Central memory CD4-positive, alpha-beta T cell (primary cell): Measurements from ENCODE around the gene INMT.

Source experiments
- DNase-seq: peaks from one replicate; pipeline ENCODE4 v3.0.0; 2022

INMT gene

DNA sequence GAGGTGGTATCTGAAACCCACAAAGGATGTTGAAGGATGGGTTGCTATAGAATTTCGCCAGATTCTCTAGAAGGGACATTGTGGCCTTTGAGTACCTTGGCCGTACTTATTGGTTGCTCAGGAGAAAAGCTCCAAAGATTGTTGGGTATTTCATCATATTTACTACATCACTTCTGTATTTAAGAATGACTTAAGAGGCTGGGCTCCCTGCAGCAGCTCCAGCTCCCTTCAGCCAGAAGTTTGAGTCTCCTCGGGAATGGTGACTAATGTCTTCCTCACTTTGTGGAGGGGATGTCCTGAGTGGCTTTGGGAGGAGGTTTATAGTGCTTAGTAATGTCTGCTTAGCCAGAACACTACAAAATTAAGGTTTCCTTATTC lies 37.4 kb downstream of the INMT start:
- DNase-seq, result no peak

DNA sequence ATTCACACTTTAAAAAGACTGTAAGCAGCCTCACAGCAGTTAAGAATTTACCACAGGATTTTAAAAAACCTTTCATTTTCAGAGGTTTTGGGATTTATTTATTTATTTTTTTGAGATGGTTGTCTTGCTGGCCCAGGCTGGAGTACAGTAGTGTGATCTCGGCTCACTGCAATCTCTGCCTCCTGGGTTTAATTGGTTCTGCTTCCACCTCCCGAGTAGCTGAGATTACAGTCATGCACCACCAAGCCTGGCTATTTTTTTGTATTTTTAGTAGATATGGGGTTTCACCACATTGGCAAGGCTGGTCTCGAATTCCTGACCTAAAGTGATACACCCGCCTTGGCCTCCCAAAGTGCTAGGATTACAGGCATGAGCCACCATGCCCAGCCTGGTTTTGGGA lies 38.4 kb downstream of the INMT start:
- DNase-seq, result no peak

DNA sequence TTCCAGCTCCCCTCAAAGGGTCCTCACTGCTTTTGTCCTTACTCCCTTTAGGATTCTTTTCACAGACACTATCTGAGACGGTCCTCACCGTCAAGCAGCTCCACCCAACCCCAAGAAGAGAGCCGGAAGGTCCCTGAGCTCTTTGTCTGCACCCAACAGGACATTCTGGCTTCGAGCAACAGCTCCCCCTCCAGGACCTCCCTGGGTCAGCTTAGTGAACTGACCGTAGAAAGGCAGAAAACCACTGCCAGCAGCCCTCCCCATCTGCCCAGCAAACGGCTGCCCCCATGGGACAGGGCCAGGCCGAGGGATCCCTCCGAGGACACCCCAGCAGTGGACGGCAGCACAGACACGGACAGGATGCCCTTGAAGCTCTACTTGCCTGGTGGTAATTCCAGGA lies 39.2 kb downstream of the INMT start:
- DNase-seq, result no peak

DNA sequence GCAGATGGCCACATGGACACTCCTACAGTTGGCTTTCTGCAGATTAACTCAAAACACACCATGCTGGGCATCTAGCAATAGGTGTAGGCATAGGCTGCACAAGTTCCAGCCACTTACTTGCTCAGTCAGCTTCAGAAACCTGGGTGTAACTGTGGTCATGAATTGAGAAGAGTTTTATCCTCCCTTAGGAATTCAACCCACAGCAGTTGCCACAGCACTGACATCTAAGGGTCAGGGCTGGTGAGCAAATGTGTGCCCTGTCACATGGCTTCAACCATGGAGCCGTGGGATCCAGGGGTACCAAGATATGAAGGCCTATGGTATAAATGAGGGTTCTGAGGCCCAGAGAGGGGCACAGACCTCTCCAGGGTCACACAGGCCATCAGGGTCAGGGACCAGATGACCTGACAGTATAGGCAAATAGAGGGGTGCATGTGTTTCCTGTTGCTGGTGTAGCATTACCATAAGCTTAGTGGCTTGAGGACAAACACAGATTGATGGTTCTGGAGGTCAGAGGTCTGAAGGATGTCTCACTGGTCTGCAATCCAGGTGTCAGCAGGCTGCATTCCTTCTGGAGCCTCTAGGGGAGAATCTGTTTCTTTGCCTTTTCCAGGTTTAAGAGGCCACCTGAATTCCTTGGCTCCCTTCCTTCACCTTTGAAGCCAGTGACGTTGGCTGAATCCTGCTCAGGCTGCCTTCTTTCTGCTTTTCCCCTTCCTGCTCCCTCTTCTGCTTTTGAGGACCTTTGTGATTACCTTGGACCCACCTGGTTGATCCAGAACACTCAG lies 43.4 kb downstream of the INMT start:
- DNase-seq, result no peak

DNA sequence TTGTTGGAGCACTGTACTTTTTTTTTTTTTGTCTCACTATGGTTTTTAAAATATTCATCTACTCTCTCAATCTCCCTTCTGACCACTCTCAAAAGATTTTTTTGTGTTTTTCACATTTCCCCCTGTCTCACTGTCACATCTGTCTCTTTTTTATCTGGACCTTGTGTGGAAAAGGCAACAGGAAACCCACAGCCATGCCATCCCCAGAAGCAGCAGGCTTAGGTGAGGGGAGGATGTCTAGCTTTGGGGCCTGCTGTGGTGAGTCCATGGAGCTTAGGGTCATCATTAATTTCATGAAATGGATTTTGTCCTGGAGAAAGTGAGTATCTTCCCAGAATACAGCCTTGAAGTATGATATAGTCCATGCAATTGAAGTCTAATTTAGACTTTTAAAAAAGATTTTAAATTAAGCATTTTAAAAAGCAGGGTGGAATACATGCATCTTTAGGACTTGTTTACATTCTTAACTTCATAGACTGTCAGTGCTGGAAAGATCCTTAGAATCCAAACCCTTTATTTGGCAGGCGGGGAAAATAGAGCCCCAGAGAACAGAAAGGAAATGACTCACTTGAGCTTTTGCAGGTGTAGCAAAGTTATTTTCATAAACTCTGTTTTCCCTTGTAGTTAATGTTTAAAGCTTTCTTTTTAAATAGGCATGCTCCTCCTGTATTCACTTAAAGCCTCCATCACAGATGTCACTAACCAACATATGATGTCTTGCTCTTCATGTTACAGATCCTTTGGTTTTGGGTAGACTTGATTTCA lies 44.4 kb downstream of the INMT start:
- DNase-seq, result no peak

DNA sequence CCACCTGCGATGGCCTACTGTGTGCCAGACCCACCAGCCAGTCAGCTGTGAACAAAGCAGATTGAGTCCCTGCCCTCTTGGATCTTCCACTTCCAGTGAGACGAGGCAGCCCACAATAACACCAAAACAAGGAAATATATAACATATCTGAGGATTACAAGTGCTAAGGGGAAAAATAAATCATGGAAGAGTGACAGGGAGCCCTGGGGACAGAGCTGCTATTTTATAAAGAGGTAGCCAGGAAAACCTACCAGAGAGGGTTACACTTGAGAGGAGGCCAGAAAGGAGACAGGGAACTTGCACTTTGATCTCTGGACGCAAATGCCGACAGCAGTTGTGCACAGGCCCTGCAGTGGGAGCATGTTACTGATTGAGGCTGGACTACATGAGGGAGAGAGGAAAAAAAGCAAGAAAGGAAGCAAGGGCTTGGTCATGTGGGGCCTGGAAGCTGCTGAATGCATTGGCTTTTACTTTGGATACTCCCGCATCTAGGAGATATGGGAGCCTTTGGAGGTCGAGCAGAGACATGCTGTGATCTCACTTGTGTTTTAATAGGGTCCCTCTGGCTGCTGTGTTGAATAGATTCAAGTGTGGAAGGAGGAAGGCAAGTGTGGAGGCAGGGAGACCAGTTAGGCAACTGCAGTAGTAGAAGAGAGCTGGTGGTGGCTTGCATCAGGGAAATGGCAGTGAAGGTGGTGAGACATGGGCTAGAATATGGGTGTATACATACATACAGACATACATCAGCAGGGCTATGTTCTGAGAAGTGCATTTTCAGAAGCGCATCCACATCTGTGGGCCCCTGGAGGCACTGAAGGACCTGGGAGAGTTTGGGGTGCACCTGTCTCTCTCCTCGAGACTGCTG lies 45.5 kb downstream of the INMT start:
- no peak for DNase-seq

DNA sequence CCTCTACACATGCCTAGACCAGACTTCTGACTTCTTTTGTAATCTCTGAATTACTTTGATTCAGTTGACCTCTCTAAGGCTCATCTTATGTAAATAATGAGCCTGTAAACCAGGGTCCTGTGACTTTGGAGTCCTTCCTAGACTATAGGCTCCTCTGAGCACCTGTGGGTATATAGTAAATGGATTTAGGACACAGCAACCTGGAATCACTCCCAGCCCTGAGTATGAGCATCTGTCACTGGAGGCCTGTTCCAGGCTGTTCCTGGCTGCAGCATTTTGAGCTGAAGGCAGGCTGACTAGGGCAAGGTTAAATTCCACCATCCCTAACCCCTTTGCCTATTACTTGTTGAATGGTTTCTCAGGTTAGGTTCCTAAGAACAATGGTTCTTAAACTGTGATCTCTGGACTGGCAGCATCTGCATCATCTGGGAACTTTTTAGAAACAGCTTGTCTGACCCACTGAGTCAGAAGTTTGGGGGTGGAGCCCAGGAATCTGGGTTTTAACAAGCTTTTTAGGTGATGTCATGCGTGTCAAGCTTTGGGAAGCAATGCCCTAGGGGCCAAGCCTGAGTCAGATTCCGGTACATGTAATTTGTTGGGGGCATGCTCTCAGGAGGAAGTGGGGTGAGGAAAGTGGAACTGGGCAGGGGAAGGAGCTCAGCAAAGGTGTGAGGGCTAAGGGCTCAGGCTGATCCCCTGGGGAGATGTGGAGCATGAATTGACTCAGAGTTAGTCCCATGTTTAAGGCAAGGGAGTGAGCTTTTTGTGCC lies 47.5 kb downstream of the INMT start:
- DNase-seq, result no peak

DNA sequence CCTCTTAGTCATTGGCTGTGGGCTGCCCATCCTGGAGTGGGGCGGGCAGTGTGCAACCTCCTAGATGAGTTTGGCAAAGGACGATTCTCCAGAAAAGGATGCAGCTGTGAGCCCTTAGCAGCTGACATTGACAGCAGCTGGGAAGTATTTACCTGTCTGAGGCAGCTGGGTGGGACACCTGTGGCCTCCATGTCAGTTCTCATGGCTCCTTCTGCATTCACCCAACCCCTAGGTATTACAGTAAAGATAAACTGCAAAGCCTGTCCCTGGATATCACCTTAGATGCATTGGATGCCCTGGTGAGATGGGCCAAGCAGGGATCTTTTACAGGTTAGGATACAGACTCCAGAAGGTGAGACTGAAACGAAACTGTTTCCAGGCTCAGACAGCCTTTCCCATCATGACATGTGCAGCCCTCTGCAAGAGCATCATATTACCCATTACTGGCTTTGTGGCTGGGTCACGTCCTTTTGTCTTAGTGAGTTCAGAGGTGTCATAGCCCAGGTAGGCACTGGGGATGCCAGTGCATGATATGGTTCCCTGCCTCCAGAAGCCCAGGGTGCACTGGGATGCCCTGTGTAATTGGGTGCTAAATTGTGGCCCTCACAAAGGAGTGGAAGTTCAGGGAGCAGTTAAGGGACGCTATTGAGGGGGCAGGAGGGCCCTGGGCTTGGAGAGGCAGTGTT lies 48.2 kb downstream of the INMT start:
- no peak for DNase-seq

DNA sequence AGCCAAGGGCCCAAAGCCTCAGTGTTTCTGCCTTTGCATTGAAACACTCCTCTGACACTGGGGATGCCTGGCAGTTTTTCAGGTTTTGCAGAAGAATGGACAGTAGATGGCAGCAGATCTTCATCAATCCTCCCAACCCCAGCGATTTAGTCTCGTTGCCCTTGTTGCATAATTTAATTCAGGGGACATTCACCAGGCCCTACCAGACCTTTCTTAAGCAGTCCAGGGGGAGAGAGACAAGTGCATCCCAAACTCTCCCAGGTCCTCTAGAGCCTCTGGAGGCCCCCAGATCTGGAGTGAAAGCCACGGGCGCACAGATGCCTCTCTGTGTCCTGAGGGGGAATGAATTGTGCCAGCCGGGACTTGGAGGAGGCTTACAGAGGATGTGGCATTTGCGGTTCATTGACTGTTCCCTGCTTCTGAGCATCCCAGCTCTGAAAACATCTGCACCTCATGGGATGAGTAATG lies 48.9 kb downstream of the INMT start:
- DNase-seq, result no peak

DNA sequence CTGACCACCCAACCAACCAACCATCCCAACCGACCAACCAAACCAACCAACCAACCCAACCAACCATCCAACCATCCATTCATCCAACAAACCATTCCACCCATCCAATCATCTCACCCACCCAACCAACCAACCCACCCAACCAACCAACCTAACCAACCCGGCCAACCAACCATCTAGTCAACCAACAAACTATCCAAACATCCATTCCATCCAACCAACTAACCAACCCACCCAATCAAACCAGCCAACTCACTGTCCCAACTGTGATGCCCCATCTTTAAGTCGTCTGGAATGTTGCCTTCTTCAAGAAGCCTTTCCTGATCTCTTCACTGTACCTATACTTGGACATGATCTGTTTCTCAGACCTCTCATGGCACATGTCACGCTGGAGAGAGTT lies 50.9 kb downstream of the INMT start:
- no peak for DNase-seq

DNA sequence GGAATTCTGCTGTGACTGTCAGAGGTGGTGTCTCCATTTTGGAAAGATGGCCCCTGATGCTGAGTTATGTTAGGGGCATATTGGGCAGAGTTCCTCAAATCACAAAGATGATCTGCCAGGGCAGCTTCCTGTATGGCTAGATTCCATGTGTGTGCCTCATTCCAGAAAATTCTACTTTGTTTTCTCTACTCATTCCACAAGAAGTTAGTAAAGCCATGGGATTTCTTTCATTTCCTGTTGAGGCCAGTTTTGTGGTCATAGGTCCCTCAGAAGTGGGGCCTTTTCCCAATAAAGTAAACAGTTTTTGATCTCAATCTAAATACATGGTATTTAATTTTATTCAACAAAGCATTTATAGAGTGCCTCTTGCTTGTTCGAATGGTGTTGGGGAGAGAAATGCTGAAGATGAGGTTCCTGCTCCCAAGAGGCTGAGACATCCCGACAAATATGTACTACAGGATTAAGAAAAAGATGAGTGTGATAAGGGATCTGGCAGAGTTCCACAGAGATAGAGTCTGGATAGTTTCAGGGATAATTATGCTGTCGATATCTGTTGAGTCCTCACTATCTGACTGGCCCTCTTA lies 52.2 kb downstream of the INMT start:
- DNase-seq, result no peak

DNA sequence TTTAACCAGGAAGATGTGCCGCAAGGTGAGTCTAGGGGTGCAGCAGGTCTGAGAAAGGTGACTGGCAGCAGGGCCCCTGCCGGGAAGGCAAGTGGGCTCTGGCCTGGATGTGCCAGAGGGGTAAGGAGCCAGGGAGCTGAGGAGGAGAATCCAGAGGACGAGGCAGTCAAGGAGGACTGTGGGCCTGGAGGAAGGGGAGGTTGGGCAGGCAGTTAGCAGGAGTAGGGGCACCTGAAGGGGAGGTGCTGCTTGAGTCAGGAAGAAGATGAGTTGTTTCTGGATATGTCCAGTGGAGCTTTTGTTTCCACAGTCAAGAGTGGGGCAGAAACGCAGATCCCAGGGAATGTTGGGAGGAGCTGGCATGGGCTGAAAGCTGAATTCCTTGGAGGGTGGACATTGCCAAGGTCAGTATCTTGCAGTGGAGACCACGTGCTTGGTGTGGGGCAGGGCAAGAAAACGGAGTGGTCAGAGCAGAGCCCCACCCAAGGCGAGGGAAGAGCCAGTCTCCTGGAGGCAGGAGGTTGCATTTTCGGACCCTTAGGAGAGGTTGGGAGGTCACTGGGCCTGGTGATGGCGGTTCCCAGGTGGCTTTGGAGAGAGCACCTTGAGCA lies 53.3 kb downstream of the INMT start:
- DNase-seq, result no peak

DNA sequence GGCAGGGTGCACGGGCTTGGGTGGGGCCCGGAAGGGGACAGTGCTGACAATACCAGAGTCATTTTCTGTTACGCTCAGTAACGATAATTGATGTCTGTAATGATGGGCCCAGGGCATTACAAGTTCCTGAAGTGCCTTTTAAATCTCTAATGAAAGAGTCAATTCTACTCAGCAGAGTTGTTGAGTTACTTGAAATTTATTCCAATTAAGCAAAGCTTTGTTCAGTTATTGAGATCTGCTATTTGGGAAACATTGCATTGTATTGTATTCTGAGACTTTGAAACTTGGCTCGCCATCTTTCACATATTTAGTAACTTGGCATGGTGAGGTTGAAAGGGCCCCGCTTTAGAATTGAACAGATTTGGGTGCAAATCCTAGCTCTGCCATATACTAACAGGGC lies 54.0 kb downstream of the INMT start:
- DNase-seq, result no peak
